HG02870 (cell line): ENCODE measurements around the gene LINGO1.

Experiments used
- ATAC-seq: cut with Tn5 transposase; IDR thresholded peaks from one replicate; pipeline ENCODE4 v1.9.1; 2021; ENCODE audit warnings: mild to moderate bottlenecking, moderate library complexity; ENCODE audit not compliant: unreplicated experiment

LINGO1 gene

DNA sequence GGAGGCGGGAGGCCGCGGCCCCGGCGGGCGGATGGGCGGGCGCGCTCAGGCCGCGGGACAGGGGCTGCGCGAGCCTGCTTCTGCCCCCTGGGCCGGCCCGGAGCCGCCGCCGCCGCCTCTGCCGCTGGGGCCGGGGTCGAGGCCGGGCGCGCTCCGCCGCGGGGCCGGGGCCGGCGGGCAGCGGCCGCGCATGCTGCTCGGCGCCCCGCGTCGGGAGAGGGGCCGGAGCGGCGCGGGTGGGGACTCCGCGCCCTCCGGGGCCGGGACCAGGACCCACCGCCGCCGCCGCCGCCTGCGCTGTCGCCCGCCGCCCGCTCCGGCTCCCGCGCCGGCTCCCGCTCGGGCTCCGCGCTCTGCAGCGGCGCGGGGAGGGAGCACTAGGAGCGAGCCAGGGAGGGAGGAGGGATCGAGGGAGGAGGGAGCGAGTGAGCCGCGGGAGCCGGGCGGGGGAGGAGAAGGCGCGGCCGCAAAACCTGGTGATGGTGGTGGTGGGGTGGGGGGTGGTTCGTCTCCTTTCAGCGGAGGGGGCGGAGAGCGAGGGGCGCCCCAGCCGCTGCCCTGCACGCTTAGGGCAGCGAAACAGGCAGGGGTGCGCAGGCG, at the start of gene LINGO1:
TSS of gene LINGO1 (minus strand) at position 379 of the 600 bp plus-strand sequence. CDS start 597 bp downstream, outside the sequence.
- ATAC-seq: no peak

GRCh38 chr15:77681362-77681761, 48.6 kb upstream of the LINGO1 start:
- no peak for ATAC-seq

GRCh38 chr15:77676569-77677375, 44.1 kb upstream of the LINGO1 start:
- no peak for ATAC-seq

DNA sequence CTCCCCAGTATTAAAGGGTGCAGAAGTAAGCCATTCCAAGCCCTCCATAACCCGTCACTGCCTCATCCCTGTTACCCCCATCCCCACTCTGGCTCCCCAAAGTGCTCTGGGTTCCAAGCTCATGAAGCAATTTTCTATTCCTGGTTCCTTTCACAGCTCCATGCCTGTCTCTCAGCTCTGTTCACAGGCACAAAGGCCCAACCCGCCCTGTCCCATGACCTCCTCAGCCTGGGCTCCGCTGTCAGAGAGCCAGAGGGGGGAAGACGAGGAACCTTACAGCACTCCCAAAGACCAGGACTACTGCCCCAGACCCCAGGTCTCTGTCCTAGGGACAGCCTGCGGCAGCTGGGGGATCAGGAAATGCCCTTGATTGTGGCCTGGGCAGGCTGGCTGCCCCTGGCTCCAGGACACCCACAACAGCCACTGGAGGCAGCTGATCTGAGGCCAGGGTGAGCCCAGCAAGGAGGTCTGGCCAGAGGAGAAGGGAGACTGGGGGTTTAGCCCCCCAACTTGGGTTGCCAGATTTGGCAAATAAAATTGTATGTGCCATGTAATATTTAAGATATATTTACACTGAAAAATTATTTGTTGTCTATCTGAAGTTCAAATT, 43.2 kb upstream of the LINGO1 start:
- no peak for ATAC-seq

DNA sequence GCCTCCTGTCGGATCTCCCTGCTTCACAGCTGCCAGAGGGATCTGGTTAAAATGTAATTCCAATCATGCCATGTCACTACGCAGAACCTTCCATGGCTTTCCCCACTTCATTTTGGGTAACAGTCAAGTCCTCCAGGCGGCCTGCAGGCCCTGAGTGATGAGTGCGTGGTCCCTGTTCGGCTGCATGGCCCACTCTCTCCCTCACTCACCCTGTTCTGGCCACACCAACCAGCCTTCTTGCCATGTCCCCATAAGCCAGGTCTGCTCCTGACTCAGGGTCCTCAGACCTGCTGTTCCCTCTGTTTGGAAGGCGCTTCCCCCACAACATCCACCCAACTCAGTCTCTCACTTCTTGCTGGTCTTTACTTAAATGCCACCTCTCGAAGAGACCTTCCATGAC, 41.6 kb upstream of the LINGO1 start:
- no peak for ATAC-seq

- no peak for ATAC-seq
Observed at GRCh38 chr15:77673866-77674265, 41.2 kb upstream of the LINGO1 start.

DNA sequence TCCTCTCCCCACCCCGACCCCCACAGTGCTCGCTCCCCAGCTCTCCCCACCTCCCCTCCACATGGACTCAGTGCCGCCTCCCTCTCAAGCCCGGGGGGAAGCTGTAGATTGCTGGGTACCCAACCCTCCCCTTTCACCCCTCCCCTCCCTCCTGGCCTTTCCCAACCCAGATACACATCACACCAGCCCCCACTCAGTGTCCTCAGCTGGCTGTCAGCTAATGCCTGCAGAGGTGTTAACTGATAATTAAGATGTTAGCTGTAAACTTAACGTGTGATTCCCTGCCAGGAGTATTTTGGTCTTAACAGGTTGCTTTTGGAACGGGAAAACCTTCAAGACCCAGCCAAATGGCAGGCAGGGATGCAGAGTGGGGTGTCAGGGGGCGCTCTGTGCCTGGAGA, 39.4 kb upstream of the LINGO1 start:
- no peak for ATAC-seq

DNA sequence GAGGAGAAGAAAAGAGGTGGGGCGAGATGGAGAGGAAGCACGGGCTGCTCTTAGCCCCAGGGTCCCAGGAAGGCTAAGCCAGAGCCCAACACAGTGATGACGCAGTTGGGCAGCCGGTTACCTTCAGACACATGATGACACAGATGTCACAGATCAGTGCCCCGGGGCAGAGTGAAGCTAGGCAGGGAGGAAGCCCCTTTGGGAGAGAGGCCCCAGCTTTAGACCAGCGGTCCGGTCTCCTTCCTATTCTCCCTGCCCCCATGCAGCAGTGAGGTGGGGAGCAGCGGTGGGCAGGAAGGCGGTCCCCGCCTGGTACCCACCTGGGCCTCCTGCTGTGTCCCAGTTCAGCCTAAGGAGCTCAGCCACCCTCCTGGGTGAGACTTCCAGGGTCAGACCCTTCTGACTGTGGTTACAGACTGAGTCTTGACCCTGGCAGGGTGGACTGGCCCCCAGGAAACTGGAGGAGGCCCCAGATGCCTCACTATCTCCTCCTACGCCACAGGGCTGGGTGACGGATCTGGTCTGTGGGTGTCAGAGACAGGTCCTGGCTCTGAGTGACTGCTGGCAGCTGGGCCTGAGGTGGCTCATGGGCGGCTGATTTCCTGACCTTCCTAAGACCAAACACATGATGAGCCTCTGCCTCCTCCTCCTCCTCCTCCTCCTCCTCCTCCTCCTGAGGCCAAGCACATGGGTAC, 38.8 kb upstream of the LINGO1 start:
- ATAC-seq: no peak

- no peak for ATAC-seq
Observed at GRCh38 chr15:77670558-77671361, 38.0 kb upstream of the LINGO1 start.

- no peak for ATAC-seq
Observed at GRCh38 chr15:77669896-77670295, 37.2 kb upstream of the LINGO1 start.

GRCh38 chr15:77667338-77668234, 34.9 kb upstream of the LINGO1 start:
- no peak for ATAC-seq

- ATAC-seq: no peak
Observed at GRCh38 chr15:77666296-77666660, 33.6 kb upstream of the LINGO1 start.

DNA sequence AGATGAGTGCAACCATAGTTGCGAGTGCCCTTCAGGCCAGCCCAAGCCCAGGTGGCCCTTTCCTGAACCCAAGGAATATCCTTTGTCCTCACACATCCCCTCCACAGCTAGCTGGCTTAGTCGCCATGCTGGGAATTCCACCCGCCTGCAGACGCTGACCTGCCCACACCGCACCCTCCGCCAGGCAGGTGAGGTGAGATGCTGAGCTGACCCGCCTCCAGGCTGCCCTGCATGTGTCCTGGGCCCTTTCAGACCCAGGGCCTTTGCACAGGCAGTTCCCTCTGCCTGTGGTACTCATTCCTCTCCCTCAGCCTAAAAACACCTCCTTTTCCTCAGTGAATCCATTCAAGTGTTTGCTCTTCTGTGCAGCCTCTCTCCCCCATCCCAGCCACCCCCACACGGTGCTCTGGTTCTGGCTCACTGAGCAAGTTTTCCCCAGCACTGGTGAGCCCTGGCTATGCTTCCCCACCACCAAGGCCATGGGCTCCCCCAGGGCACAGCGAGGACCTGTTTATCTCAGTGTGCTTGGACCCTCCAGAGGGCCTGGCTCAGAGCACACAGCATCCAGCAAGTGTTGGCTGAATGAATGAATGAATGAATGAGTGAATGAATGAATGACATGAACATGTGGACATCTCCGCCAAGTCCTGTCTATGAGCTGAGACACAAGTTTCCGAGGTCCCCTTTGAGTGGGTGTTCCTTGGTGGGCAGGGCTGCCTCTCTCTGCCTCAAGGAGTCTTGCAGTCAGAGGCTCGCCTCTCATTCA, 33.0 kb upstream of the LINGO1 start:
- ATAC-seq: no peak

DNA sequence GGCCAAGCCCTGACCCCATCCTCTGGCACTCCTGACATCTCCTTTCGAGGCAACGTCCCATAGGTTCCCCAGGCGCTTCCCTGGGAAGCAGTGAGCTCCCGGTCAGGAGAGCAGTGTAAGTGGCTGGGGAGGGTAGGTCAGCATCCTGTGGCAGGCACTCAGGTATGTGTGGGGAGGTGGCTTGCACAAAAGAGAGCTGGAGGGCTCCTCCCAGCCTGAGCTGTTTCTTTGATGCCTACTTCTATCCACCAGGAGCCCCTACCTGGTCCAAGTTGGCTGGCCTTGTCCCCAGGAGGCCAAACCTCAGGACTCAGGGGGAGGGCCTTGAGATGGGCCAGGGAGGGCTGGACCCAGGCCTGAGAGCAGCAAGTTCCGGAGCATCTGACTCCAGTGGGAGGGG, 31.7 kb upstream of the LINGO1 start:
- ATAC-seq: no peak

GRCh38 chr15:77663256-77663655, 30.5 kb upstream of the LINGO1 start:
- no peak for ATAC-seq

DNA sequence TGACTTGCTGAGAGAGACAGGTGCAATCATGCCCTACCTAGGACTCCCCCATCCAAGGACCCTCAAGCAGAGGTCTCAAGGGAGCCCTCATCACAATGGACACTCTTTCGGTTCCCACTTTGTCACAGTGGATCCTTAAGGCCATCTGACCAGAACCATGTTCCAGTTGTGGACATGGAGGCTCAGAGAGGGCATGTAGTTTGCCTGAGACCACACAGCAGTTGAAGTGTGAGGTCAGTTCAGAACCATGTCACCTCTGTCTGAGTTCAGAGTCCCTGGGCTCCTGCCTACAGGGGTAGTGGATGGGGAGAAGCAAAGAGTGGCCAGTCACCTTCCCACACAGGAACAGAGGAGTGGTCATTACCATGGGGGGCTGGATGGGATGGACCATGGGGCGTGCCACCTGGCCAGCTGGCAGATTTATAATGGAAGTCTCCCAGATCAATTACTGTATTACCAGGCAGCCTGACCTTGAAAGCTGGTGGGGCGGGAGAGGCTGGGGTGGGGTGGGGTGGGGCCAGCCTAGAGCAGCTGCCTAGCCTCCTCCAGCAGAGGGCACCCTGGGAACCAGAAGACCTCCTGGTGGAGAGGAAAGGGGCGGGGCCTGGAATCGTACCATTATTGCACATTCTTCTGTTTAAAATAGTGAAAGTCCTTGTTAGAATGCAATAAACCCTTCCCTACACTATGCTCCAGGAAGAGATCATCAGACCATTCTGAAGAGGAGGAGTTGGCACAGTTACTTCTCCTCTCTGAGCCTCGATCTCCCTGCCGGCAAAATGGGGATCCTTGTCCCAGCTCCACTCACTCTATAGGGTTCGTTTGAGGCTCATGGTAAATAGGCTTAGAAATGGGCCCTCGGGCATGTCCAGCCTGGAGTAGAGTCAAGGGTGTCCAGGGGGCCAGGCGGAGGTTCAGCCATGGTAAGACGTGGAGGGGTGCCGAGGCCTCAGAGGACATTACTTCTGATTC, 26.9 kb upstream of the LINGO1 start:
- no peak for ATAC-seq

DNA sequence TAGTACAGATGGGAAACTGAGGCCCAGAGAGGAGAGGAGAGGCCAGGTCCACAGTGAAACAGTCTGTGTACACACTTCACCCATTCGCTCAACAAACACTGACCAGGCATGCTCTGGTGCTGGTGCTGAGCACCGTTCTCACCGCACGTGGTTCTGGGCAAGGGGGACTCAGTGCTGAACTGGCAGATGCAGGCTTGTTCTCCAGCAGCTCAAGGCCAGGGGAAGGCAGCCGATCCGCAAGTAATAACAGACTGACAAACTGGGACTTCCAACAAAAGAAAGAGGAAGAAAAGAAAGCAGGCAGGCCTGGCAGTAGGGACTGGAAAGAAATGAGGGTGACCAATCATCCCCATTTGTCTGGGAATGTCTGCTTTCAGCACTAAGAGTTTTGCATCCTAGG, 25.6 kb upstream of the LINGO1 start:
- ATAC-seq: no peak
